GM23338 (cell line): ENCODE results near the gene BIRC7. TPM values are rescaled to one million over a fixed set of nuclear protein-coding genes. Genes with fewer than 3 reads are reported as not detected.

Experiments used
- ATAC-seq: fragments of 200-7000 bp; cut with Tn5 transposase; 3 replicates; pipeline ENCODE4 v1.9.1; 2020
- DNase-seq: peaks from one replicate; pipeline ENCODE4 v3.0.0-alpha.2; 2015; ENCODE audit warnings: low spot score
- H2AFZ ChIP-seq: fragments of 200-600 bp; sonication (generic); 2 replicates; pipeline ENCODE4 v1.8.0; 2016; ENCODE audit warnings: antibody characterized with exemption, mild to moderate bottlenecking, moderate library complexity
- H3F3A ChIP-seq: fragments of 200-600 bp; sonication (generic); replicated peaks from 2 replicates; pipeline ENCODE4 v1.8.0; 2017; ENCODE audit warnings: antibody characterized with exemption, mixed run types, low read depth
- H3K27ac ChIP-seq: fragments of 200-600 bp; sonication (generic); 2 replicates; pipeline ENCODE4 v1.6.1; 2016; ENCODE audit warnings: low read depth
- H3K27me3 ChIP-seq: fragments of 200-600 bp; sonication (generic); 2 replicates; pipeline ENCODE4 v1.8.0; 2016; ENCODE audit warnings: mild to moderate bottlenecking, mixed run types, moderate library complexity; ENCODE audit not compliant: insufficient read depth
- H3K36me3 ChIP-seq: fragments of 200-600 bp; sonication (generic); 2 replicates; pipeline ENCODE4 v1.8.0; 2016; ENCODE audit warnings: mild to moderate bottlenecking; ENCODE audit not compliant: insufficient read depth
- H3K4me1 ChIP-seq: fragments of 200-600 bp; sonication (generic); 2 replicates; pipeline ENCODE4 v1.8.0; 2016; ENCODE audit warnings: mild to moderate bottlenecking, moderate library complexity; ENCODE audit not compliant: insufficient read depth
- H3K4me2 ChIP-seq: fragments of 200-600 bp; sonication (generic); 2 replicates; pipeline ENCODE4 v1.7.1; 2017; ENCODE audit warnings: mixed run types
- H3K4me3 ChIP-seq: fragments of 200-600 bp; sonication (generic); 2 replicates; pipeline ENCODE4 v1.6.1; 2016; ENCODE audit warnings: mixed run types
- H3K79me2 ChIP-seq: fragments of 200-600 bp; sonication (generic); replicated peaks from 2 replicates; pipeline ENCODE4 v1.8.0; 2017; ENCODE audit warnings: mild to moderate bottlenecking; ENCODE audit not compliant: insufficient read depth
- H3K9me2 ChIP-seq: fragments of 200-600 bp; sonication (generic); 2 replicates; pipeline ENCODE4 v1.8.0; 2017; ENCODE audit not compliant: insufficient read depth
- H4K20me1 ChIP-seq: fragments of 200-600 bp; sonication (generic); replicated peaks from 2 replicates; pipeline ENCODE4 v1.8.0; 2017; ENCODE audit warnings: mild to moderate bottlenecking; ENCODE audit not compliant: insufficient read depth
- H3K27ac Mint-ChIP-seq: 2 replicates; pipeline ENCODE4 v1.8.0; 2020; ENCODE audit warnings: inconsistent platforms, mild to moderate bottlenecking, moderate library complexity, mixed read lengths
- H3K27me3 Mint-ChIP-seq: 3 replicates; pipeline ENCODE4 v1.8.0; 2022; ENCODE audit warnings: low read depth, mild to moderate bottlenecking, moderate library complexity, mixed read lengths, inconsistent platforms; ENCODE audit not compliant: insufficient read depth, poor library complexity
- H3K36me3 Mint-ChIP-seq: 3 replicates; pipeline ENCODE4 v1.8.0; 2021; ENCODE audit warnings: low read depth, mild to moderate bottlenecking, inconsistent platforms, moderate library complexity, mixed read lengths
- H3K4me1 Mint-ChIP-seq: 3 replicates; pipeline ENCODE4 v1.8.0; 2020; ENCODE audit warnings: mild to moderate bottlenecking, inconsistent platforms, mixed read lengths
- H3K4me3 Mint-ChIP-seq: 3 replicates; pipeline ENCODE4 v1.8.0; 2021; ENCODE audit warnings: moderate library complexity, mild to moderate bottlenecking, inconsistent platforms, mixed read lengths
- H3K9me3 Mint-ChIP-seq: 3 replicates; pipeline ENCODE4 v1.8.0; 2020; ENCODE audit warnings: moderate library complexity, mild to moderate bottlenecking, inconsistent platforms, mixed read lengths
- CREB1 ChIP-seq: fragments of 250-450 bp; sonication (Bioruptor Pico); IDR thresholded peaks from 2 replicates; pipeline ENCODE4 v1.5.0; 2020; ENCODE audit warnings: low read depth, mild to moderate bottlenecking, moderate library complexity
- CTCF ChIP-seq, 2 experiments: fragments of 200-600 bp in 1 of 2; sonication (generic) in 1 of 2; conservative IDR thresholded peaks; 2 replicates each; pipeline versions ENCODE4 v1.5.1 to v1.6.1; 2016 to 2017; ENCODE audit warnings: antibody characterized with exemption in 2 of 2, low read depth in 2 of 2, mild to moderate bottlenecking in 2 of 2, moderate library complexity in 1 of 2
- ETS1 ChIP-seq: IDR thresholded peaks from 2 replicates; pipeline ENCODE4 v1.6.1; 2016; ENCODE audit warnings: antibody characterized with exemption
- EZH2 ChIP-seq: fragments of 200-600 bp; sonication (generic); IDR thresholded peaks from one replicate; pipeline ENCODE4 v1.8.0; 2017; ENCODE audit warnings: antibody characterized with exemption, mild to moderate bottlenecking, low read depth; ENCODE audit not compliant: unreplicated experiment
- EZH2phosphoT487 ChIP-seq: fragments of 200-600 bp; sonication (generic); IDR thresholded peaks from one replicate; pipeline ENCODE4 v1.8.1; 2018; ENCODE audit warnings: antibody characterized with exemption; ENCODE audit not compliant: unreplicated experiment
- JUNB ChIP-seq: IDR thresholded peaks from one replicate; pipeline ENCODE4 v1.6.1; 2016; ENCODE audit warnings: antibody characterized with exemption; ENCODE audit not compliant: unreplicated experiment
- REST ChIP-seq: IDR thresholded peaks from one replicate; pipeline ENCODE4 v1.6.1; 2018; ENCODE audit warnings: antibody characterized with exemption; ENCODE audit not compliant: unreplicated experiment
- STAT1 ChIP-seq: IDR thresholded peaks from one replicate; pipeline ENCODE4 v1.6.1; 2016; ENCODE audit warnings: antibody characterized with exemption; ENCODE audit not compliant: unreplicated experiment
- ZNF114 ChIP-seq: fragments of 250-450 bp; sonication (Bioruptor Pico); IDR thresholded peaks from 2 replicates; pipeline ENCODE4 v1.5.0; 2020; ENCODE audit warnings: mild to moderate bottlenecking, moderate library complexity
- polyA plus RNA-seq: library from polyadenylated mRNA; unstranded; fragments of >200 nt; fragmentation: Nextera tagmentation; extraction: Ambion mirVana; gene quantifications from 2 replicates; pipeline ENCODE4 v1.2.1, GENCODE V29; 2016
- total RNA-seq: library from RNA; depleted of rRNA; stranded (reverse); fragments of >200 nt; shearing (Covaris generic); gene quantifications from 2 replicates; pipeline ENCODE4 v1.2.3, GENCODE V29; 2014

The BIRC7 gene
- total and polyA plus RNA-seq, 2 experiments from 2014 or later, result 0.16 to 0.24 TPM

GRCh38 chr20:63233061-63233344 is 2.7 kb upstream of the BIRC7 start (continued):
- no peak for TF ChIP-seq REST

GRCh38 chr20:63233924-63234323 is 1.8 kb upstream of the BIRC7 start:
- no peak overlapping the region for H3K27ac ChIP-seq
- H3K27me3 Mint-ChIP-seq, result peaks cover 21% of the 10 kb centered on the region
- TF ChIP-seq STAT1, result no peak
- no peak for TF ChIP-seq EZH2phosphoT487
- no peak for TF ChIP-seq EZH2
- no peak for TF ChIP-seq CTCF (conservative IDR thresholded peaks at IDR 0.05; ENCODE audit: low read depth in 2 of 2)
- no peak for TF ChIP-seq REST
- no peak for TF ChIP-seq ETS1
- TF ChIP-seq ZNF114 (CRISPR knock-in tag), result no peak
- TF ChIP-seq JUNB, result no peak
- TF ChIP-seq CREB1 (CRISPR knock-in tag), result no peak

More at GRCh38 chr20:63233924-63234323, 1.8 kb upstream of the BIRC7 start:
- H3K4me3 Mint-ChIP-seq, result no peak overlapping the region
- Histone ChIP-seq H3K4me3 (no peak overlapping the region), H3K27me3 (0 out of 2 replicates have a peak, but pooled peaks cover 3% of the 10 kb centered on the region), H2AFZ (no peak overlapping the region), H3K4me2 (no peak overlapping the region), H3K36me3 (no peaks in the 10 kb centered on the region), H3K4me1 (peaks cover 28% of the 10 kb centered on the region), H3F3A (peaks cover 7% of the 10 kb centered on the region; the same call in 1 of the 2 replicates), H3K79me2 (no peaks in the 10 kb centered on the region), H4K20me1 (no peaks in the 10 kb centered on the region), H3K9me2 (no peaks in the 10 kb centered on the region)
- H3K9me3 Mint-ChIP-seq, result no peaks in the 10 kb centered on the region; the same call in 2 of the 3 replicates
- ATAC-seq (no peak), DNase-seq (no peak)
- peaks cover 40% of the 10 kb centered on the region for H3K4me1 Mint-ChIP-seq
- no peak overlapping the region for H3K27ac Mint-ChIP-seq
- H3K36me3 Mint-ChIP-seq, result no peaks in the 10 kb centered on the region
